ENCODE data around the gene NEUROD1. TPM values are rescaled to one million over a fixed set of nuclear protein-coding genes. Genes with fewer than 3 reads are reported as not detected.
A peak's percentile ranks its signal among the peaks of the same experiment; 100 is the strongest.

Gene NEUROD1
- total RNA-seq, 1 donor from 2014 or later, result not detected

GRCh38 chr2:181690860-181691259 lies 10.5 kb upstream of the NEUROD1 start:
- Histone ChIP-seq H4K20me1 (ENCODE audit: low read depth) (peaks cover 9% of the 10 kb centered on the region), H3K27me3 (peaks cover 84% of the 10 kb centered on the region)

GRCh38 chr2:181686576-181687185 lies 6.4 kb upstream of the NEUROD1 start:
- no peaks in the 10 kb centered on the region for H3K36me3 Mint-ChIP-seq
- Histone ChIP-seq H4K20me1 (ENCODE audit: low read depth) (peaks cover 51% of the 10 kb centered on the region), H3K36me3 (no peaks in the 10 kb centered on the region), H3K4me2 (no peak overlapping the region), H3K27ac (no peak overlapping the region), H3K4me3 (no peak overlapping the region), H2AFZ (replicated peaks) (no peak overlapping the region), H3K27me3 (peaks cover 100% of the 10 kb centered on the region), H3F3A (ENCODE audit: low read depth) (peaks cover 4% of the 10 kb centered on the region), H3K79me2 (ENCODE audit: low read depth) (no peaks in the 10 kb centered on the region), H3K4me1 (peaks cover 15% of the 10 kb centered on the region), H3K9ac (no peak overlapping the region), H3K9me3 (ENCODE audit: low read depth) (no peaks in the 10 kb centered on the region)
- no peak overlapping the region for H3K27ac Mint-ChIP-seq
- no peak for DNase-seq (ENCODE audit: low spot score)
- H3K9me3 Mint-ChIP-seq, result no peaks in the 10 kb centered on the region
- TF ChIP-seq, protein P1, sequence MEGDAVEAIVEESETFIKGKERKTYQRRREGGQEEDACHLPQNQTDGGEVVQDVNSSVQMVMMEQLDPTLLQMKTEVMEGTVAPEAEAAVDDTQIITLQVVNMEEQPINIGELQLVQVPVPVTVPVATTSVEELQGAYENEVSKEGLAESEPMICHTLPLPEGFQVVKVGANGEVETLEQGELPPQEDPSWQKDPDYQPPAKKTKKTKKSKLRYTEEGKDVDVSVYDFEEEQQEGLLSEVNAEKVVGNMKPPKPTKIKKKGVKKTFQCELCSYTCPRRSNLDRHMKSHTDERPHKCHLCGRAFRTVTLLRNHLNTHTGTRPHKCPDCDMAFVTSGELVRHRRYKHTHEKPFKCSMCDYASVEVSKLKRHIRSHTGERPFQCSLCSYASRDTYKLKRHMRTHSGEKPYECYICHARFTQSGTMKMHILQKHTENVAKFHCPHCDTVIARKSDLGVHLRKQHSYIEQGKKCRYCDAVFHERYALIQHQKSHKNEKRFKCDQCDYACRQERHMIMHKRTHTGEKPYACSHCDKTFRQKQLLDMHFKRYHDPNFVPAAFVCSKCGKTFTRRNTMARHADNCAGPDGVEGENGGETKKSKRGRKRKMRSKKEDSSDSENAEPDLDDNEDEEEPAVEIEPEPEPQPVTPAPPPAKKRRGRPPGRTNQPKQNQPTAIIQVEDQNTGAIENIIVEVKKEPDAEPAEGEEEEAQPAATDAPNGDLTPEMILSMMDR (IDR thresholded peaks at IDR 0.05), result no peak
- TF ChIP-seq EZH2 (IDR thresholded peaks at IDR 0.05), result no peak
- TF ChIP-seq EZH2phosphoT487 (IDR thresholded peaks at IDR 0.05), result no peak
- H3K4me3 Mint-ChIP-seq, result no peak overlapping the region
- peaks cover 28% of the 10 kb centered on the region for H3K4me1 Mint-ChIP-seq
- H3K27me3 Mint-ChIP-seq (ENCODE audit: insufficient read depth, low read depth), result peaks cover 75% of the 10 kb centered on the region

More at GRCh38 chr2:181690860-181691259, 10.5 kb upstream of the NEUROD1 start:
- Histone ChIP-seq H3K4me2 (no peak overlapping the region), H2AFZ (replicated peaks) (no peak overlapping the region), H3K4me1 (peaks cover 17% of the 10 kb centered on the region), H3K36me3 (no peaks in the 10 kb centered on the region), H3F3A (ENCODE audit: low read depth) (peaks cover 20% of the 10 kb centered on the region), H3K4me3 (no peak overlapping the region), H3K79me2 (ENCODE audit: low read depth) (no peaks in the 10 kb centered on the region), H3K9ac (no peak overlapping the region), H3K27ac (no peak overlapping the region), H3K9me3 (ENCODE audit: low read depth) (no peaks in the 10 kb centered on the region)
- Mint-ChIP-seq H3K27me3 (ENCODE audit: insufficient read depth, low read depth) (peaks cover 46% of the 10 kb centered on the region), H3K27ac (no peak overlapping the region), H3K9me3 (no peaks in the 10 kb centered on the region), H3K4me1 (peaks cover 4% of the 10 kb centered on the region), H3K36me3 (no peaks in the 10 kb centered on the region), H3K4me3 (no peak overlapping the region)
- TF ChIP-seq EZH2phosphoT487 (IDR thresholded peaks at IDR 0.05), result no peak
- TF ChIP-seq, protein P1 (IDR thresholded peaks at IDR 0.05), result no peak
- DNase-seq (ENCODE audit: low spot score), result no peak

DNA sequence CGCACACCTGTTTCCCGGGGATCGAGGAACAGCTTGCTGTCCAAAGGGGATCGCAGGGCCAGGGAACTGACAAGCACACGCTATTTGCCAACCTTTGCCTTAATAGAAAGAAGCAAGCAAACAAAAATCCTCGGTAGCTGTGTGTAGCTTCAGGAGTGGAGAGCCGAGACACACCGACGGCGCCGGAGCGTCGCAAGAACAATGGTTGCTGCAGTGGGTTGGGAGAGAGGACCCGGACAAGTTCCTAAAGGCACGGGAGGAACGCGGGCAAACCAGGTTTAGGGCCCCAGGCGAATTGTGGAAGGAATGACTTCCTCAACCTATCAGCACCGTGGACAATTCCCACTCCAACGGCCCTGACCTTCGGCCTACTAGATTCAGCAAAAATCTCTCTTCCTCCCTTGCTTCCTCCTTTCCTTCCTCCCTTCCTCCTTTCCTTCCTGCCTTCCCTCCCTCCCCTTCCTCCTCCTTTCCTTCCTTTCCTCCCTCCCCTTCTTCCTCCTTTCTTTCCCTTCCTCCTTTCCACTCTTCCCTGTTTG lies 4.9 kb upstream of the NEUROD1 start:
- H2AFZ ChIP-seq (replicated peaks), result no peak overlapping the region
- H3K79me2 ChIP-seq (ENCODE audit: low read depth), result no peaks in the 10 kb centered on the region
- no peak overlapping the region for H3K9ac ChIP-seq
- H3K9me3 ChIP-seq (ENCODE audit: low read depth), result no peaks in the 10 kb centered on the region
- H3K4me2 ChIP-seq, result no peak overlapping the region
- H3K4me3 ChIP-seq, result no peak overlapping the region
- Mint-ChIP-seq H3K4me1 (peaks cover 38% of the 10 kb centered on the region), H3K36me3 (no peaks in the 10 kb centered on the region), H3K27me3 (ENCODE audit: insufficient read depth, low read depth) (peaks cover 90% of the 10 kb centered on the region), H3K27ac (no peak overlapping the region), H3K4me3 (peak overlapping the region; percentile 84), H3K9me3 (no peaks in the 10 kb centered on the region)
- TF ChIP-seq EZH2 (IDR thresholded peaks at IDR 0.05) (peak; percentile 48), EZH2phosphoT487 (IDR thresholded peaks at IDR 0.05) (no peak)
- DNase-seq (ENCODE audit: low spot score), result peak; percentile 68
- H3F3A ChIP-seq (ENCODE audit: low read depth), result peaks cover 12% of the 10 kb centered on the region
- peaks cover 63% of the 10 kb centered on the region for H4K20me1 ChIP-seq (ENCODE audit: low read depth)
- H3K36me3 ChIP-seq, result no peaks in the 10 kb centered on the region
- peaks cover 15% of the 10 kb centered on the region for H3K4me1 ChIP-seq
- H3K27me3 ChIP-seq, result peaks cover 100% of the 10 kb centered on the region
- no peak overlapping the region for H3K27ac ChIP-seq

All from neural progenitor cell (in vitro differentiated cells).